Retinal pigment epithelial cell (primary cell): ENCODE data around the gene TBC1D5.
"Not testable (repeated sequence)": the region's sequence is repeated elsewhere in the genome, so short reads cannot be mapped to it uniquely, and the experiment has no call there.

ENCODE experiments used
- DNase-seq: peaks from one replicate; pipeline ENCODE4 v3.0.0-alpha.2; 2010; ENCODE audit warnings: low read depth
- H3K4me3 ChIP-seq: 2 replicates; pipeline ENCODE4 v1.5.1; 2011; ENCODE audit warnings: mild to moderate bottlenecking, low read length, control low read depth, moderate library complexity
- CTCF ChIP-seq: conservative IDR thresholded peaks from 2 replicates; pipeline ENCODE4 v1.5.1; 2011; ENCODE audit warnings: low read depth, low read length, control low read depth, inconsistent platforms

Gene TBC1D5

DNA sequence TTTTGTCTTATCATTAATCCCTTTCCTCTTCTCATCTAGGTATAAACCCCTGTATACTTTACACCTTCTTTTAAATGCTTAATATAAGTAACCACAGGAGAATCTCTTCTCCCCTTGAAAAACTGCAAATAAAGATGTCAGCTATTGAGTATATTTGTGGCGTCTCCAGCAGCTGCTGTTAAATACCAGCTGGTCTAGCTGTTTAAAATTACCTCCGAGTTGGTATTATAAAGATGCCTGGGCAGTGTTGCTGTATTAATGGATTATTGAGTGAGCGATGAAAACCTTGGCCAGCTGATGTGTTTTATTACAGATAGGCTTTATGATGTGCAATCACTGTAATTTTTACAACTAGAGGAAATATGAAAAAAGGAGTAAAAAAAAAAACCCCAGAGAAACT lies 388.1 kb downstream of the TBC1D5 start:
- TF ChIP-seq CTCF, result no peak
- H3K4me3 ChIP-seq, result no peak overlapping the region
- no peak for DNase-seq

DNA sequence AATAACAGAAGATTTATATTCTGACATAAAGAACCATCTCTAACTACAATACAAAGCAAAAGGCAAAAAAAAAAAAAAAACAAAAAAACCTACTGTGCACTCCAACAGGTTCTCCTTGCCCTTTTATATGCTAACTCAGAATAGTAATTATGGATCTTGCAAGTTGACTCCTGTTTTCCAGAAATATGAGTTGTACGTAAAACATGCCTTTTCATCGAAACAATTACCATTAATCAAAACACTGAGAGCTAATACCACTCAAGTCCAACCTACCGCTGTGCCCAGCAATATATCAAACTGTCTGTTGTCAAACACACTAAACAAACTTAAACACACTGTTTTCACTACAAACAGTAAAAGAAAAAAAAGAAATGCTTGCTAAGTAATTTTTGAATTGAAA lies 389.8 kb downstream of the TBC1D5 start:
- DNase-seq, result no peak
- no peak for TF ChIP-seq CTCF
- H3K4me3 ChIP-seq, result no peak overlapping the region

GRCh38 chr3:17351193-17351592 lies 391.2 kb downstream of the TBC1D5 start:
- not testable (repeated sequence) for DNase-seq, H3K4me3 ChIP-seq

GRCh38 chr3:17349093-17349492 lies 393.3 kb downstream of the TBC1D5 start:
- TF ChIP-seq CTCF, result no peak
- H3K4me3 ChIP-seq, result no peak overlapping the region
- no peak for DNase-seq

DNA sequence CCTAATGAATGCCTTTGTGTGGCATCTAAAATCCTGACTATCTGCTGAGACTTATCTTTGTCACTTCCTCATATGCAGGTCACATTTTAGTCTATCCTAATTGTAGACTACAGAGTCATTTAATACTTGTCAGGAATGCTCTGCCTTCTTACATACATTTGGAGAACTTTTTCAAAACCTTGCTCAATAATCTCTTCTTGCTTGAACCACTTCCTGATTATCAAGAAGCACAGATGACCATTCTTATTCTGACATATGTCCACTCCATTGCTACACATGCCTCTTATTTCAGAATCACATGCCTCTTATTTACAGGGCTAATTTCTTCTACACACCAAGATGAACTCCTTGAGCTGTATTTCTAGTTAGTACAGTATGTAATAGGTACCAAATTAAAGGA lies 400.3 kb downstream of the TBC1D5 start:
- TF ChIP-seq CTCF, result no peak
- DNase-seq, result no peak
- no peak overlapping the region for H3K4me3 ChIP-seq

DNA sequence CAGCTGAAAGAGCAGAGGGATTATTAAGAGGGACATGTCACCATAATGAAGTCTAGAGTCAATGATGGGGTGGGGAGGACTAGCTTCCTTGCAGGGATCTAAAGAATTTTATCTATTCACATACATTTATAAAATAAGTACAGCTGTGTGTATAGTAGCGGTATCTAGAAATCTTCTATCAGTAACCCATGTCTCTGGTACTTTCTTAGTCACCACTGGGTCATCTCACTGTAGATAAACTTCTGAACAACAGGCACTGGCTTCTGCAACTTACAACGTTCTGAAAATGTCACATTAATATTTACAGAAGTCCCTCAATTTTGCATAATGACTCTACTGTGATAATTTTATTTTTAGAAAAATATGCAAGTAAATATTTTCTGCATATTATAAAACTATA lies 401.7 kb downstream of the TBC1D5 start:
- H3K4me3 ChIP-seq, result no peak overlapping the region
- DNase-seq, result no peak
- TF ChIP-seq CTCF, result no peak

DNA sequence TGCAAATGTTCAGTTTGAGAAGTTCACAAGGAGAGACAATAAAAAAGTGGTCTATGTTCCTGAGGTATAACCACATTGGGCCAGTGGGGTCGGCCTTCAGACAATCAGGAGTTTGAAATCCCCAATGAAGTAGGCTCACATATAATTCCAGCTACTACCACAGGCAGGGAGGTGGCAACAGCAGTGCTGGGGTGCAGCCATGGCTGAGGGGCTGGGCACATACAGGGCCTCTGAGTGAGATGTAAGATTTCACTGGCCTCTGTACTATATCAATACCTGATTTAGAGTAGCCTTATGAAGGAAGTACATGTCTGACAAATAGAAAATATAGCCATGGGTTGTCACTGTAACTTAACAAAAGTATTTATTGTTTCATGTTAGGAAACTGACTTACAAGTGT lies 402.2 kb downstream of the TBC1D5 start:
- no peak for DNase-seq
- no peak for TF ChIP-seq CTCF
- H3K4me3 ChIP-seq, result no peak overlapping the region

DNA sequence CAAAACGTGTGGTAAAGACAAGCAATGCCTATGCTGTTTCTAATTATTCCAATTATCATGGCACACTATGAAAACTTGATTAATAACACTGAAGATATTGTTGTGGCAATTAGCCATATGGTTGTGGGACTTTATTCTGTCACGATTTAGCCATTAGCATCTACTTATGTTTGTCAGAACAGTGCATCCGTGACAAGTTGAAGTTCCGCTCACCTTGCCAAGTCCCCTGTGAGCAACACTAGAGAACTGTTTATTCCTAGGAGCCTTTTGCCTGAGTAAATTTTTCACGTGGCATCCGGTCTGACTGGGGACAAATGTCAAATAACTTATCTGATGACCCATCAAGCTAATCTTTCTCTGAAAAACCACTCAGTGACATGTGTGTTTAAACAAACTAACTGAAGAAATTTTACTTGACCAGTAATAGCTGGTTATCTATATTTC lies 403.3 kb downstream of the TBC1D5 start:
- DNase-seq, result no peak
- TF ChIP-seq CTCF, result no peak
- H3K4me3 ChIP-seq, result no peak overlapping the region
